ENCODE results near the gene SH3YL1.

SH3YL1 gene, protein sequence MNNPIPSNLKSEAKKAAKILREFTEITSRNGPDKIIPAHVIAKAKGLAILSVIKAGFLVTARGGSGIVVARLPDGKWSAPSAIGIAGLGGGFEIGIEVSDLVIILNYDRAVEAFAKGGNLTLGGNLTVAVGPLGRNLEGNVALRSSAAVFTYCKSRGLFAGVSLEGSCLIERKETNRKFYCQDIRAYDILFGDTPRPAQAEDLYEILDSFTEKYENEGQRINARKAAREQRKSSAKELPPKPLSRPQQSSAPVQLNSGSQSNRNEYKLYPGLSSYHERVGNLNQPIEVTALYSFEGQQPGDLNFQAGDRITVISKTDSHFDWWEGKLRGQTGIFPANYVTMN

DNA sequence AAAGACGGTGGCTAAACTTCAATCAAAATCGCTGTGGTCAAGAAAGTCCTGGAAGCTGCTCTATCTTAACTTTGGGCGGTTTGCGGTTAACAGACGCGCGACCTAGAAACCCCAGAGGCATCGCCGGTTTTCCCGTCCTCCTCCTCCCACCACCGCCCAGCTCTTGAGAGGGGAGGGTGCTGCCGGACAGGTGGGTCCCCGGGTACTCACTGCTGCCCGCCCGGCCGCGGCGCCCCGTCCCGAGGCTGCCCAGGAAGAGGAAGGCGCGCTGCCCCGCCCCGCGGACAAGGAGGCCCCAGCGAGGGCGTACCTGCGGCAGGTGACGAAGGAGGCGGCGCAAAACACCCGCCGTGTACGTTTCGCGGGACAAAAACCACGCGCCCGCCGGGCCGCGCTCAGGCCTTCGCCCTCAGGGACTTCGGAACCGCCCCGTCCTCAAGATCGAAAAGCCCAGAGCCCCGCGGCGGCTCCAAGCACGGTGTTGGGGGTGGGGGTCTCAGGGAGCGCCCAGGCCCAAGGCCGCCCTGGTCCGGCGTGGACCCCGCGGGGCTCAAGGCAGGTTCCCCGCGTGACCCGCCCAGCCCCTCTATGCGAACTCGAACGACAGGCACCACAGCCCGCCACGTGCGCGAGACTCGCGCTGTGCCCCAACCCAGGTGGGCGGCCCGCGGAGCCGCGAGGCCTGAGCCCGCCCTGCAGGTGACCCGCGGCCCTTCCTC is at the start of gene SH3YL1:
Gene SH3YL1 (minus strand): TSS at position 259 of the 719 bp plus-strand sequence. CDS start 48 bp downstream, at position 211.
- DNase-seq (ENCODE audit: low spot score) = peak; percentile 48

DNA sequence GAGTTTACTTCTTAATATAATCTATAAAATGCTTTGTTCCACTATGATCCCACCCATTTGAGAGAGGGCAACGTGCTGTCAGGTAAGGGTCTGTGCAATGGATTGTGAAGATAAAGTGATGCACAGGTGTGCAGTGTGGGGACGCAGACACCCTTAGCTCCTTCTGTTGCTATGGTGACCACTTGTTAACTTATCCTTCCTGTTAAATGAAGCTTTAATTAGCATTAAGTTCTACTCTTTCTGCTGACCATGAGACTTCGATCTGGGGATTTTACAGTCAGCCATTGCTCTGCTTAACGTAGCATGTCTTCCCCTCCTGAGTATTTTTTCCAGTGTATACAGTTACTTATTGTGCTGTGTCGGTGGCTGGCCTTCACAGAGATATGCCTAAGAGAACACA is 47.2 kb upstream of the SH3YL1 start:
- no peak for DNase-seq (ENCODE audit: low spot score)

DNA sequence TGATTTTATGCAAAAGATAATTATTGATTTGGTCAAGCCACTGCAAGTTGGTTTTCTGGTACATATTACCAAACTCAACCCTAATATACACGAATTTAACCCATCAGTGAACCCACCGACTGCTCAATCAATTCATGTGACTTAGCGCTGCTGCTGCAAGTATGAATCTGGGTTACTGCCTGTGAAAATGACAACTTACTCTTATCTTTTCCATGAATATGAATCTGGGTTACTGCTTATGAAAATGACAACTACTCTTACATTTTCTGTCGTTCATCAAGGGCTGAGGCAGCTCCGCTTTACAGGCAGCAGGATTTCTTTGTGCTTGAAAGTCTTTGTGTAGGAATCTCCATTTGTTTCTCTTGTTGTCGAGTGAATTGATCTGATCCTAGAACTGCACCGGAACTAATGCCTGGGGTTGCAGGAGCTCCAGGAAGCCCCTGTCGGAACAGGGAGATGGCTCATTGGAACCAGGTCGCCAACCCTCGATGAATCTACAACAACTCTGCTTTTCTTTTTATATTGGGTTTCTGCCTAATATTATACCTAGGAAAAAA is 46.2 kb upstream of the SH3YL1 start:
- DNase-seq (ENCODE audit: low spot score) = no peak

DNA sequence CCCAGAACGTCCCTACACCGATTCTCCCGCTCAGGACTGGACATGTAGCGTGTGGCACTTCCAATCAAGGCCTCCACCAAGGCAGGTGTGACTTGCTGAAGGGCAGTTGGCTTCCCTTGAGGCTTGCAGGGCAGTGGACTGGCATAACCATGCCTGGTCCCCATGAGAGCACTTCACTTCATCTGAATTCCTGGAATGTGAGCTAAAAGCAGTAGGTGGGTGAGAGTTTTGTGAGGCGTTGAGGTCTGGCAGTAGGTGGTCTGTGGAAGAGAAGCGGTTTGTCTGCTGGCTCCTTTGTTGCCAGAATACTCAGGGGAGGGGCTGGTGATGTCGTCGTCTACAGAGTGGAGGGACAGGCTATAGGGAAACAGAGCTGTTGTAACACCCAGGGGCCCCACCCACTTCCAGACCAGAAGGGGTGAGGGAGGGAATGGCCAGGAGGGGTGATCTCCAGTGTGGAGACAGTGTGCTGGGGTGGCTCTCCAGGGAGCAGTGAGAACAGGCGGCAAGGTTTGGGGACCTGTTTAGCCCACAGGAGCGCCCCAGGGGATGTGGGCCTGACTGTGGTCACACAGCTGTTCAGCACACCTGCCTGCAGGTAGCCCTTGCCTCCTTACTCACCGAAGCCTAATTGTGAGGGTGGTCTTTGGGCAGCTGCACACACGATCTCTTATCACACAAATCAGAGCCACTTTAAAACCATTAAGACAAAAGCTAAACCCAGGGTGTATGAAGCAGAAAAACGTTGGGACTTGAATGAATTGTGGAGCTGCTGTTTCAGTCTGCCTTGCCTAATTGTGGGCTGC is 45.5 kb upstream of the SH3YL1 start:
- no peak for DNase-seq (ENCODE audit: low spot score)

DNA sequence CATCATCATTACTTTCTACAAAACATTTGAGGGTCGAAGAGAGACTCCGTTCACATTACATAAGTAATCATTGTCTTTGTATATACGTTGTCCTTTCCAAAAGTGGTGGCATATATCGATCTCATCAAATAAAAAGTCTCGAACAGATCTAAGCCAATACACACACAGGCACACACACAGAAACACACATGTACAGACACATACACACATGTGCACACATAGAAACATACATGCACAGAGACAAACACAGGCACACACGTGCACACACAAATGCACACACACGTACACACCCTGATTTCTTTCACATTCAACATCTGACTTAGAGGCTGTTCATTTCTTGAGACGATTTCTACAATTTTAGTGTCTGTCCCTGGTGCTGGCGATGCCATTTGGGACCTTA is 41.5 kb upstream of the SH3YL1 start:
- no peak for DNase-seq (ENCODE audit: low spot score)

DNA sequence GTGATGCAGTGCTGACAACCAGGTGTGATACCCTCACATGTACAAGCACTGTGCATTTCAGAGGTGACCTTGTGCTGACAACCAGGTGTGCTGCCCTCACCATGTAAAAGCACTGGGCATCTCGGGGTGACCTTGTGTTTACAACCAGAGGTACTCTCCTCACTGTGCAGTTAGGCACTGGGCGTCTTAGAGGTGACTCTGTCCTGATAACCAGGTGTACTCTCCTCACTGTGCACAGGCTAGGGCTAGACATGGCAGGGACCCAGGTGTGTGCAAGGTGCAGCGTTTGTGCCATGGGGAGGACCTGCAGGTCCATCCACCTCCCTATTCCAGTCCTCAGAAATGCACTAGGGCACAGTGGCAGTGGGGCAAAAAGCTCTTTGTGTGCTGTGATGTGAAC is 32.5 kb upstream of the SH3YL1 start:
- DNase-seq (ENCODE audit: low spot score) = no peak

DNA sequence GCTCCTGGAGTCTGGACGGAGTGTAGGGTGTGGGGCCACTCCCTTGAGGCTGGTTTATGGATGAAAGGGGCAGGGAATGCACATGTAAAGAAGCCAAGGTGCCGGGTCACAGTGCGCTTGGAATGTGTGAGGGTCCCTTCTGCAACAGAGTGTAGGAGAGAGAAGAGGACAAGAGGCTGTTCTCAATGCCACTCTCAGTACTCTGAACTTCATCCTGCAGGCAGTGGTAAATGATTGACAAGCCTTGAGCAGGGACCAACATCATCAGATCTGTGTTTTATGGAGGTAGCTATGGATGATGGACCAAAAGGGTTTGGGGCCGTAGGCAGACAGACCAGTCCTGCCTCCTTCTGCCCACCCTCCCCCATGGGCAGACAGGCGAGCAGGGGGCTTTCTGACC is 31.3 kb upstream of the SH3YL1 start:
- no peak for DNase-seq (ENCODE audit: low spot score)

DNA sequence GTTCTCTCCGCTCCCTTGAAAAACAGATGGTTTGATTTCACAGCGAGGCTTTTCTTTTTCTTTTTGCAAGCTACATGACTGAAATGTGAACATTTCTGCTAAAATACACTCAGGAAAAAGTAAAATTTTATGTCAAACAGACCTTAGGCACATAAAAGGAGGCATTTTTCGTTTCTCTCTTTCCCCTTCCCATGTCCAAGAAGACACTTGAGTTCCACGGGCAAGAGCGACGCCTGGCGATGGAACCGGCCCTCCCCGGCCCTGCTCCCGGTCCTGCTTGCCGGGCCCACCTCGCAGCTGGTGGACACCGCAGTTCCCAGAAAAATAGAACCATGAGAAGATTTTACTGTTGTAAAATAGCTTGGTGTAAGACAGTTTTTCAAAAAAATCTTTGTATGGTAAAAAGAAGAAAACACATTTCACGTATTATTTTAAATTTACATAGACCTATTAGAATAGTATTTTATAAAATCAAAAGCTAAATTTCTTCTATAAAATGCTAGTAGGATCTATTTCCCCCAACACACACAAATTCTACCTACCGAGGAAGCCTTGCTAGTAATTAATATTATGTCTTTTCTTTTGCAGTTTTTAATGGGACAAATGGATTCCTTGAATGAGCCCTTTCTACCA is 26.4 kb upstream of the SH3YL1 start:
- peak; percentile 45 for DNase-seq (ENCODE audit: low spot score)

DNA sequence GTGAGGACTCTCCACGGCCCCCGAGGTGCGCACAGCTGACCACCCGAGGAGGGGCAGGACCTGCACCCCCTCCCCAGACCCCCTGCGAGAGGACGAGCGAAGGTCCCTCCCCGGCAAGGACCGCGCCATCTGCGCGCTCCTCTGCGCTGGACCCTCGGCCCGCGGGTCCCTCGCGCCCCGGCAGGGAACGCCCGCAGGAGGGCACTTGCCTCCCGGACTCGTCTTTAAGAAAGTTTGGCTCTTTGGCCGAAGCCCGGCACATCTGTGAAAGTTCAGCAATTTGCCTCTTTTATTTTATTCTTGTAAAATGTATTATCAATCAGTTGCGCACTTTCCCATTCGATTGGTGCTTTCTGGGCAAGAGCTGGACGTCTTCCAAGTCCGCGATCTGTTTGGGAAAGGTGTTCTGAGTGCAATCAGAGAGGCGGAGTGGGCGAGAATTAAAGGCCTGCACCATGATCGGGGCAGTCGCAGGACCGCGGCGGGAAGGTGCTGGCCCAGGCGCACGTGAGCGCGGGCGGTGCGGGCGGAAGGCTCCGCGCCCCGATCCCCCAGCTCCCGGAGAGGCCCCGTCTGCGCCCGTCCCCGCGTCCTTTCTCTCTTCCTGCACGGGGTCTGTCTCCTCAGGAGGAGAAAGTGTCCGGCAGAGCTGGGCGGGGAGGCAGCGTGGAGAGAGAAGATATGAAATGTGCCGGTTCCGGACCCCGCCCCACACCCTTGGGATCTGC is 25.7 kb upstream of the SH3YL1 start:
- no peak for DNase-seq (ENCODE audit: low spot score)

DNA sequence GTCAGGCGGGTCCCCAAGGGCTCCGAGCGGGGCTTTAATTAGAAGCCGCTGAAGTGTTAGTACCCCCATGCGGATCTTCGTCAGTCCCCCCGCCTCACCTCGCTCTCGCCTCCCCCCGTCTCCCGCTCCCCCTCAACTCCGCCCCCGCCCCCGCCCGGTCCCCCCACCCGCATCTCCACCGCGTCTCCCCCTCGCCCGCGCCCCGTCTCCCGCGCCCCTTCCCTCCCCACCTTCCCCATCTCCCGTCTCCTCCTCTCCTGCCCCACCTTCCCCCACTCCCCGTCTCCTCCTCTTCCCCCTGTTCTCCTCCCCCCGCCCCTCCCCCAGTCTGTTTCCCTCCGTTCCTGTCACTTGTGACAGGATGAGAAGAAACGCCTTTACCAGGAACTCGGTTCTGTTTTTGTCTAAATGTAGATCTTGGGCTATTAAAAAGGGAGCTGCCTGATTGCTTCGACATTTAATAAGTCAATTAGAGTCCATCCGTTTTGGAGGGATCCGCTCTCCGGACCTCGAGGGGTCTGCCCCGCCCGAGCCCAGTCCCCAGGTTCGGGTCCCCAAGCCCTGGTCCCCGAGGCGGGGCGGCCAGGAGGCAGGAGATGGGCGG is 25.0 kb upstream of the SH3YL1 start:
- DNase-seq (ENCODE audit: low spot score) = no peak

DNA sequence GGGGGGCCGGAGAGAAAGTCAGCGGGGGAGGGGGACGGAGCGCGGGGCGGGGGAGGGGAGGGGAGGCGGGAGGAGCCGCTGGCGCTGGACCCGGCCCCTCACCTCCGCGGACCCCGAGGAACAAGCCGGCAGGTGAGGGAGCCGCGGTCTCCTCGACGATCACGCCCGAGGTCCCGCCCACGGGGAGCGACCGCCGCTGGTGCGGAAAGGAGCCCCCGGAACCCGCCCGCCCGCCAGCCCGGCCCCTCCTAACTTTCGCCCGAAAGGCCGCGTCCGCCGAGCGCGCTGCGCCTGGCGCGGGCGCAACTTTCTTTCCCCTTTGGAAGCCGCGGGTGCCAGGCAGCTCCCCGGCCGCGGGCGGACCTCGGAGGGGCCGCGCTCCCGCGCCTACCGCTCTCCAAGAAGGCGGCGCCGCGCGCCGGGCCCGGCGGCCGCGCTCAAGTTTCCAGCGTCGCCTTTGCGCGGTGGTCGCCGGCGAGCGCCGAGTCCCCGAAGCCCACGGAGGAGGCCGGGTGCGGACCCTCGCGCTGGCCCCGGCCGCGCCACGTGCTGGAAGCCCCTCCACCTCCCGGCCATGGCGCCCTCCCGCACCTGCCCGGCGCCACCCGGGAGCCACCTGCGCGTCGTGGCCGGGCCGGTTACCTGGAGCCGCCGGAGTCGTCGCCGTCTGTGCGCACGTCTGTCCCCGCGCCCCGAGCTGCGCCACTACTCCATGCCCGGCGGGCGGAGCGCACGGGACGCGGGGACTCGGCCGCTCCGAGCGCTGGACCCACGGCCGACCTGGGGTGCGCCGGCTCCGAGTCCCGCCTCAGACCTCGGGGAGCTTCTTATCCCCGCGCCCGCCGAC is 24.3 kb upstream of the SH3YL1 start, which contains the start of gene ALKAL2:
Gene ALKAL2 (minus strand): TSS at position 181 of the 847 bp plus-strand sequence. CDS start 256 bp downstream, outside the sequence.
- DNase-seq (ENCODE audit: low spot score) = no peak

DNA sequence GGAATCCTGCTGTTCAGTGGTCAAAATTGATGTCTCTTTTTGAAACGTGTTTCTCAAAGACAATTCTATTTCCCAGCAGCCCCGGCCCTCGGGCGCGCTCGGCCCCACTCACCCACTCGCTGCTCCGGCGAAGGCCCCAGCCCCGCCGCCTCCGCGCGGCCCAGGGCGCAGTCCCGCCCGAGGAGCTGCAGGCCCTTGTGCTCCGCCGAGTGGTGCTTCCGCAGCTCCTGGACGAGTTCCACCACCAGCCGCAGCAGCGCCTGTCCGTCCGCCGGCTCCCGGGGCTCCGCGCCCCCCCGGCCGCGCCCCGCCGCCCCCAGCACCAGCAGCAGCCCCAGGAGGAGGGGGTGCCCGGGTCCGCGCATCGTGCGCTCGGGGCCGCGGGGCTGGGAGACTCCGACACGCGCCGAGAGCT is 23.6 kb upstream of the SH3YL1 start:
- no peak for DNase-seq (ENCODE audit: low spot score)

DNA sequence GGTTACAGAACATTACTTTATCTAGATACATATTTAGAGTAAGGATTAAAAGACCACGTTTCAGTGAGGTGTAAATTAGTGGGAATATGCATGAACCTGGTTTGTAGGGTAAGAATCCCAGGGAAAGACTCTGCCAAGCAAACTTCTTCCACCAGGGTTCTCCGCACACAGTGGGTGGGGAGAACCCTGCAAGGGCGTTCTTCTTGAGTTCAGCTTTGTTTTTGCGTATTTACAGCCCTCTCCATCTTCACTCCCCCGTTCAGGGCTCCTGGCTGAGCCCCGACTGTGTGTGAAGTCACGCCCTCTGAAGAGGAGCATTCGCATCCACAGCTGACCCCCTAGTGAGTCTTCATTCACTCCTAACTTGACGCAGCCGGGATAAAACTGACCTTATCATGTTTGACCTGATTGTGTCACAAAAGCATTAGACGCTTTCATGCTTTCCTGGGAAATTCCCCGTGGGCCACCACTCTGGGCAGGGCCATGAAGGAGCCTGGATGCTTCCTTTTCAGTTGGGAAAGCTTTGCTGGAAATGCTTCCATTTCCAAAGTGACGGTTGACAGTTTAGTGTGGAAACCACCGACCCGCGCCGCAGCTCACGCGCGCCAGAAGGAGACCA is 23.1 kb upstream of the SH3YL1 start:
- no peak for DNase-seq (ENCODE audit: low spot score)

DNA sequence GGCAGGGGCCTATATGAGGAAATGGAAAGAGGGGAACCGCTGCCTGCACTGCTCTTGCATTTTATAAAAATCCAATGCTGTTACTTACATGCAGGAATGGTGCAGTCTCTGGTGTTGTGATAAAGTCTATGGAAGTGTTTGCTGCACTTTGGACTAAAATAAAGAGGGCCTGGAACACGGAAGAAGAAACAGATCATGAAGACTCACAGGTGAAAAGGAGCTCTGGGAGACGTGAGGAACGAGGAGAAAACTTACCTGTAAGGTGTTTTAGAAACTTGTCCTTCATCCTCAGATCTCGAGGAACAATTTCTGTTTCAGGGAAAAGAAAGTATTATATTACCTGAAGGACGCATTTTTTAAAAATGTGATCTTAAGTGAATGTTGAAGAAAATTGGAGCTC is 22.2 kb upstream of the SH3YL1 start:
- DNase-seq (ENCODE audit: low spot score) = no peak

DNA sequence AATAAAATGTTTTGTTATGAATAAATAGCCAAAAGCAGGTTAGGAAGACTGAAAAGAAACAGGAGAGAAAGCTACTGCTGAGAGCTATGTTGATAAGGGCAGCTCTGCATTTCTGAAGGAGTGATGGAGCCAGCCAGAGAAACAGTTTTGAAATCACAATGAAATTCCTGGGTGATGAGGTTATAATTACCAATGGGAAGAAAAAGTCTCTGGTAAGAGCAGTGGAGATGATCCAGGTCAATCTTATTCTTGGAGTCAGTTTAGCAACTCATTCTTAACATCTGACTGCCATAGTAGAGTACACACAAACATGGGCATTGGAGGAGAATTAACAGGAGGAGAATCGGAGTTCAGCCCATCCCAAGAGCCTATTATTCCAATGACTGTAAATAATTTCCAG is 21.7 kb upstream of the SH3YL1 start:
- DNase-seq (ENCODE audit: low spot score) = no peak

DNA sequence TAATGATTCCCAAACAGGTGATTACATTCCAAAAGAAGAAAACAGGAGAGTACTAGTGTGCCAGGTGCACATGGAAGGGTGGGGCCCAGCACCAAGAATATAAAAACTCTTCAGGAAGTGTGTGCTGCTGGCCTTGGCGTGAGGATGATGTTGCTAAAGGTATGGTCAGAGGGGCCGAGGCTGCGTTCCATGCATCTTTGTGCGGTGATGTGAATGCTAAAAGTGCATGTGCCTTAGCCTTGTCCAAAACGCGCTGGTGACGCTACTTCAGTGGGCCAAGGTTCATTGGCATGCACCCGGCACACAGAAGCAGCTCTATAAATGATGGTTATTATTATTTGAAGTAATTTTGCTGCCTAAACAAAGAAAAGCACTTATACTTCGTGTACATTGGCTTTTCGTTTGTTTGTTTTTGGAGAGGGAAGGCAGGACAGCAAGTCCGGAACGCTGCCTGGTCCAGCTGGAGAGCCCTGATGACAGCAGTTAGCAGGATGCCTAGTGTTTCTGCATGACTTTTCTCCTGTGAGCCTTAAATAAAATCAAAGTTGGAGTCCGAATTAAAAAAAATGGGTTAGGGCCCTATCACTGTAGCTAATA is 21.2 kb upstream of the SH3YL1 start:
- no peak for DNase-seq (ENCODE audit: low spot score)

DNA sequence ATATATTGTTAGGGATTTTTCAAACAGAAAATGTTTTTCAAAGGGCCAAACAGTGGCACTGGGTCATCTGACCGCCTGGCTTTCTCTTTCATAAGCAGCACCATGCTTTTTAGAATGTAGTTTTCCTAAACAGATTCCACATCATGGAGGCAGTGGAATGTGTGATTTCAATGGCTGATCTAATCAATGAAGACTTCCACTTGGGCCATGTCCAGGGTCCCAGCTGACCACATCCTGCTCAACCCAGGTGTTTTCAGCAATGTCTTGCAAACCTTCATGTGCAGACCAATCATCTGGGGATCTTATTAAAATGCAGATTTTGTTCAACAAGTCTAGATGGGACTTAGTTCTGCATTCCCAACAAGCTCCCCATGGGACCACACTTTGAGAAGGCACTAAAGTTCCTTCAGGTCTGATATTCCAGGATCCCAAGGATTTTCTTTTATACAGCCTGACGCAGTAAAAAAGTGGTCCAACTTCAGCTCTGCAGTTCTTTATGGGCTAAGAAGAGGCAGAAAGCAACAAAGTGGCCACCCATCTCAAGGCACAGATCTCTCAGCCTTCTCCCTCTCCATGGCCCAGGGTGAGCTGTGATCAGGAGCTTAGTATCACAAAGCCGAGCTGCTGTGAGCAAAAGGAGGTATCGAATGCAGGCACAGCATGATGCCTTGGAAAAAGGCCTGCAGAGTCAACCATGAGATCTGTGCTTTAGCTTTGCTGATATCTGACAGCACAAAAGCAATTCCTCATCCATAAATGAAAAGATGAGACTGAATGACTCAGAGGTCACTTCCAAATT is 20.4 kb upstream of the SH3YL1 start:
- no peak for DNase-seq (ENCODE audit: low spot score)

Data from CD4-positive, alpha-beta T cell treated with Interleukin-15 for 4 hours (primary cell).